ENCODE results near the gene LAG3.

Gene LAG3

DNA sequence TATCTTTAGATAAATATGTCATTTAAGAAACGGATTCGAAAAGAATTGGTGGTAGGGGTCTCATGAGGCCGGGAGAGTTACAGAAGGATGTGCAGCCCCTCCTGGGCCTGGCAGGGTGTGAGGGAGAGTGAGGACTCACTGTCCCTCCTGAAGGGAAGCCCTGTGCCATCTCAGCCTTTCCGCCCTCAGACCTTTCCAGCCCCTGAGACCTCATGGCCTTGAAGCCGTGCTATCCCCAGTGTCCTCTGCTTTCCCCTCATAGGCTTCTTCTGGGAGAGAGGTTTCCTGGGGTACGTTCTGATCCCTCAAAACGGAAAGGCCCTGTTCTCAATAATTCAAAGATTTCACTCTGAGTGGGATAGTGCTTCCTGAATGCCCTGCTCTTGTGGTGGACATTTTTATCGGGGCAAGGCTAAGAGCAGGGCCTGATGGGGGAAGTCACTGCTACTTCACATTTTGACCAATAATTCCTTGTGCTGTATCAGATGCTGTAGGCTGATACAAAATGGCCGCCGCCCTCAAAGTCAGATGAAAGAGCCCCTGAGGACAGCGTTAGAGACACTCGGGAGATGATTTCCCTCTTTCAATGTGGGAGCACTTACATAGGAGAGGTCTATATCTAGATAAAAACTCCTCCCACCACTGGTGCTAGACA lies 18.3 kb downstream of the LAG3 start:
- DNase-seq (ENCODE audit: low read depth in 3 of 3): no peak

DNA sequence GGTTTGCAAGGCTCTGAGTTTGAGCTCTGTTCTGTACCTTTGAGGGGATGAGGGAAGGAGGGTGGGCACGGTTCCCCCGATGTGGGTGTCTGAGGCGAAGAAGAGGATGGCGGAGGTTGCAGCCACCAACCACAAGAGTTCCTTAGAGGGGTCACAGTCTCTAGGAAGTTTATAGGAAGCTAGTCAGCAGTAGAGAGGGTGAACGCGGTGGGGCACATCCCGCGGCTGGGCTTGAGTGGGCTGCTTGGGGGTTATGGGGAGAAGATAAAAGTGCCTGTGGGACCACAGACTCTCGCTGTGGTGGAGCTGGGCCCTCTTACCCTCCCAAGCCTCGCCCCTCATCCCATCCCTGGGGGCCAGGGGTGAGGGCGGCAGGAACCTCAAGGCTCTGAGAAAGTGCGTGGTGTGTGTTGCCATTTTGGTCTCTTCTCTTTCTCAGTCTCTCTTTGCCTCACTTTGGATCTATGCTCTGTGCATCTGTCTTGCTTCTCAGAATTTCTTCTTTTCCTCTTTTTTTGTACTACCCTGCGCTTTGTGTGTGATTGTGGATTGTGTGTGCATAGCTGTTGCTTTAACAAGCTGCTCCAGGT lies 19.7 kb downstream of the LAG3 start:
- no peak for DNase-seq (ENCODE audit: low read depth in 3 of 3)

DNA sequence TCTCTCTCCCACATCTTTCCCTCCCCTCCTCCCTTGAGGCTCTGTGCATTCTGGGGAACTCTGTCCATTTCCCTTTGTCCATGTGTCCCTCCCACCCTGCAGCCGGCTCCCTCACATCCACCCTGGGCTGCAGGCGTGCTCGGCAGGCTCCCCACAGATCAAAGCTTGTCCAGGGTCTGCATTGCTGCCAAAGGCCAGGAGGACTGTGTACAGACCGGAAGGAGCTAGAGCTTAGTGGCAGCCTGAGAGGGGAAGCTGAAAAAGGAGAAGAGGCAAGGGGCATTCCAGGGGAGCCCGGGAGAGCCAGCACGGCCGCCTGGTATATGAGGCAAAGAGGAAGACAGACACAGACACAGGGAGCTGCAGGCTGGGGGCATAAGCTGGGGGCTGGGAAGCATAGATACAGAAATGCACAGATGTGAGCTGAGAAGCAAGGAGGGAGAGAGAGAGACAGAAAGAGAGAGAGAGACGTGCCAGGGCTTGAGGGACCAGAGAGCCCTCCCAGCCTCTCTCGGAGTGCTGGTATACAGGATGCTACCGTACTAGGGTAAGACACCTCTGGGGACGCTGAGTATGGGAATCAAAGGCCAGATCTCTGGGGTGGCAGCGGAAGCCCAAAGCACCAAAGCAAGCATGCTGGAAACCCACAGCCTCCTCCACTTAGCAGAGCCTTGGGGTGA lies 20.3 kb downstream of the LAG3 start:
- no peak for DNase-seq (ENCODE audit: low read depth in 3 of 3)

DNA sequence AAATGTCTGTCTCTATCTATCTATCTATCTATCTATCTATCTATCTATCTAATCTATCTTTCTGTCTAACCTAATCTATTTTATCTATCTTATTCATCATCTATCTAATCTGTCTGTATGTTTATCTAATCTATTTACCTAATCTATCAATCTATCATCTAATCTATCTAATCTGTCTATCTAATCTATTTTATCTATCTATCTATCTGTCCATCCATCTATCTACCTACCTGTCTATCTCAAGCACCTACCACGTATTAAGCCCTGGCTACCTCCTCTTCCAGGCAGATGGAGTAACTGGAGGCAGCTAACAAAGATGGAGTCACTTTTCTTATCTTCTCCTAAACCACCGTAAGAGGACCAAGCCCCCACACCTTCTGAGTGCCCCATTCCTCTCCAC lies 22.8 kb downstream of the LAG3 start:
- no peak for DNase-seq (ENCODE audit: low read depth in 3 of 3)

DNA sequence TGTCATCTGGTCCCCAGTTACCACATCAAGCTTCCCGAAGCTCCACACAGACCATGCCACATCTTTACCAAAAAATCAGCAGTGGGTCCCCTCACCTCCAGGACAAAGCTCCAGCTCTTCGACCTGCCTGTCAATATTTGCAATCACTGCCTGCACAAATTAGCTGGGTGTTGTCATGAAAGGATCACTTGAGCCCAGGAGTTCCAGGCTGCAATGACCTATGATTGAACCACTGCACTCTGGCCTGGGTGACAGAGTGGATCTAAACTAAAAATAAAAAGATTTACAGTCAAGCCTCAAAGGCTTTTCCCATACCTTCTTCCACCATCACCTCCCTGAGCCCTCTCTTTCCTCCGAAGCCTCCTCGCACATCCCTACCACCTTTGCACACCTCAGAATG lies 24.3 kb downstream of the LAG3 start:
- no peak for DNase-seq (ENCODE audit: low read depth in 3 of 3)

DNA sequence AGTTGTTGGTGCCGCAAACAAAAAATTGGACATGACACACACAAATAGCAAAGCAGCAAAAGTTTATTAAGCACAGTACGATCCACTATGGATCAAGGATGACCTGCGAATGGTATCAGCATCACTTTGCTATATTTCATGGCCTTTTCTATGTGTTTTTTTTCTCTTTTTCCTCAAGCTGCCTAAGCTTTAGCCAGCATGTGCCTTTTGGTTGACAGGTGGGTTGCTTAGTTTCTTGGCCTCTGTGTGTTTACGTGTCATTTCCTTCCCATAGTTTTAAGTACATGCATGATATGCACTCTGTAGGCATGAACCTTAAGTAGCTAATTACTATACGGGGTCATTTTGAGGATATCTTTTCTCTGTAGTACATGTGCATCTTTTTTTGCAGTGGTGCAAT lies 26.8 kb downstream of the LAG3 start:
- no peak for DNase-seq (ENCODE audit: low read depth in 3 of 3)

DNA sequence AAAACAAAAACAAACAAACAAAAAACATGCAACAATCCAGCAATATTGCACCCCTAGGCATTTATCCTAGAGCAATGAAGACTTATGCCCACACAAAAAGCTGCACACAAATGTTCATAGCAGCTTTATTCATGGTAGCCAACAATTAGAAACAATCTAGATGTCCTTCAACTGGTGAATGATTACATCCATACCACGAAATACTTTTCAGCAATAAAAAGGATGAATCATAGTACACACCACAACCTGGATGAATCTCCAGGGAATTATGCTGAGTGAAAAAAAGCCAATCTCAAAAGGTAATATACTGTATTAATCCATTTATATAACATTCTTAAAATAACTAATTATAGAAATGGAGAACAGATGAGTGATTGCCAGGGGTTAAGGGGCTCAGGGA lies 34.9 kb downstream of the LAG3 start:
- DNase-seq (ENCODE audit: low read depth in 3 of 3): no peak

DNA sequence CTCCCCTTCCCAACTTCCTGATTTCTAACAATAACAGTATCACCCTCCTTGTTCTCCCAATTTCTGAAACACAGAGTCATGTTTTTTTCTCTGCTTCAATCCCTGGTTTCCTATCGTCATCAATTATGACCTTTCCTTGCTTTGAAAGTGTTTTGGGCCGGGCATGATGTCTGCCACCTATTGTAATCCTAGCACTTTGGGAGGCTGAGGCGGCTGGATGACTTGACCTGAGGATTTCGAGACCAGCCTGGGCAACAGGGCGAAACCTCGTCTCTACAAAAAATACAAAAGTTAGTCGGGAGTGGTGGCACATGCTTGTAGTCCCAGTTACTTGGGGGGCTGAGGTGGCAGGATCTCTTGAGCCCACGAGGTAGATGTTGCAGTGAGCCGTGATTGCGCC lies 36.7 kb downstream of the LAG3 start:
- DNase-seq (ENCODE audit: low read depth in 3 of 3): no peak

DNA sequence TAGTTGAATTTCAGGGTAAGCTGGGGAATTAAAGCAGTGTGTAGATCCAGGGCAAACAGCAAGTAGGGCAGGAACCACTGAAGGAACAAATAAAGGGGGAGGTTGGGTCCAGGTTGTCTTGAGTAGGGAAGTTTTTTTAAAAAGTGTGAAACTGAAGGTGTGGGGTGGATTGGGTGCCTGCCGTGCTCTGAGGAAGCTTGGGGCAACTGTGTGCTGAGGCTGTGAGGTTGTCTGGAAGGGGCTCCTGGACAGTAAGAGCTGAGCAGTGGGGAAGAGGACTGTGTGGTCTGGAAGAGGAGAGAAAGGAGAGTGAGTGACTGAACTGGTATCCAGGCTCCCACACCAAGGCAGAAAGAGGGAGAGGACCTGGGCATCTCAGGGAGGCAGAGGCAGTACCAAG lies 38.4 kb downstream of the LAG3 start:
- no peak for DNase-seq (ENCODE audit: low read depth in 3 of 3)

DNA sequence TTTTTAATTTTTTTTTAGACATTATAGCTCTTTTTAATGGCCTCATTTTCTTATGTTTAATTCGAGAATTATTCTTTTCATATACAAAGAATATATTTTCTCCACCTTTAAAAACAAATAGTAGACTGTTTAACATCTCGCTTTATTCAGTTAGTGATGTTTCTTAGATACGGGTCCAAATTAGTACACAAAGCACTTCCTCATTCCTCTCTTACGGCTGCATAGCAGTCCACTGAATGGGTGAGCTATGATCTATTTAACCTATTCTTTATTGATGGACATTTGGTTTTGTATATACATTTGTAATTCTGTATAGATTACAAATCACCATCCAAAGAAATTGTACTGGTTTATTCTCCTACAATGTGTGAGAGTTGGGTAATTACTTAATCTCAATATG lies 41.0 kb downstream of the LAG3 start:
- no peak for DNase-seq (ENCODE audit: low read depth in 3 of 3)

DNA sequence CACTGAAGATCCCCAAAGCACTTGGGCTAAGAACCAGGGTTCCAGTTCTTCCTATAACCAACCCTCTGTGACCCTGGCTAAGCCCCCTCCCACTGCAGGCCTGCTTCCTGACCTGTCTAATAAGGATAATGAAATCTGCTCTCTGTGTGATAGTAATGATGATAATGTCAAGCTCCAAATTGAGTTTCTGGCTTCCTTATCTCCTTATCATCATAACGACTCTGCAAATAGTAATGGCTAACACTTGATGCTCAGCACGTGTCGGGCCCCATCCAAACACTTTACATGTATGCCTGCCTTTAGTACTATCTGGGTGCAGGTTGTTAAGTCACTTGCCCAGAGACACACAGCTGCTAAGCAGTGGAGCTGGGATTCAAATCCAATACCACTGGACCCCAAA lies 44.3 kb downstream of the LAG3 start:
- no peak for DNase-seq (ENCODE audit: low read depth in 3 of 3)

DNA sequence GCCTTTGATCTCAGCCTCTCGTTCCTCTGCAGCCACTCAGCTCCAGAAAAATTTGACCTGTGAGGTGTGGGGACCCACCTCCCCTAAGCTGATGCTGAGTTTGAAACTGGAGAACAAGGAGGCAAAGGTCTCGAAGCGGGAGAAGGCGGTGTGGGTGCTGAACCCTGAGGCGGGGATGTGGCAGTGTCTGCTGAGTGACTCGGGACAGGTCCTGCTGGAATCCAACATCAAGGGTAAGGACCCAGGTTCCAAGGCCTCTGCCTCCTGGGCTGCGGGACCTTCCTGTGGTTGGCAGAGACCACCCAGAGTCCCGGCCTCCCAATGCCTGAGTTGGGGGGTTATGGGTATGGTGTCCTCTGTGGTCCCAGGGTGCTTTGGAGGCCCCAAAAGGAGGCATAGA lies 44.8 kb downstream of the LAG3 start:
- no peak for DNase-seq (ENCODE audit: low read depth in 3 of 3)

DNA sequence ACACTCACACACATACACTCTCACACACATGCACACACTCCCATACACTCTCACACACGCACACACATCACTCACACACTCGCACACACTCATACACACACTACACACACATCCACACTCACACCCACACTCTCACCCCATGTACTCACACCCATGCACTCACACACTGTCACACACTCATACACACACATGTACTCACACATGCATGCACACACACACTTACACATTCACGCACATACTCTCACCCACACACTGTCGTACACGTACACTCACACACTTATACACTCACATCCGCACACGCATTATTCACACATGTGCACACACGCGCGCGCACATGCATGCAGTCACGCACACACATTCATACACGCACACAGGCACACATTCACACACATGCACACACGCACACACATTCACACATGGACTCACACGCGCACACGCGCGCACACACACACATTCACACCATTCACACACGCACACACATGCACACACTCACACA lies 45.4 kb downstream of the LAG3 start:
- DNase-seq (ENCODE audit: low read depth in 3 of 3): no peak

DNA sequence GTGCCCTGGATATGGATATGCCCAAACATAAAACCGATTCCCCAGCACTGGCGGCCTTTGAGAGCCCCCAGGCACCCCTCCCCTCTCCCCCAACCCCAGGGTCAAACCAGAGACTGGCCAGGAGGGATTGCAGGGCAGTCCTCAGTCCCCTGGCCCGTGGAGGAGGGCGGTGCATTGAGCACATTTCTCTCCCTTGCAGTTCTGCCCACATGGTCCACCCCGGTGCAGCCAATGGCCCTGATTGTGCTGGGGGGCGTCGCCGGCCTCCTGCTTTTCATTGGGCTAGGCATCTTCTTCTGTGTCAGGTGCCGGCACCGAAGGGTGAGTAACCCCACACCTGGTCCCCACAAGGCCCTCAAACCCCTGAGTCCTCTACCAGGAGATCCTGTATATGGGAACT lies 45.9 kb downstream of the LAG3 start:
- DNase-seq (ENCODE audit: low read depth in 3 of 3): no peak

DNA sequence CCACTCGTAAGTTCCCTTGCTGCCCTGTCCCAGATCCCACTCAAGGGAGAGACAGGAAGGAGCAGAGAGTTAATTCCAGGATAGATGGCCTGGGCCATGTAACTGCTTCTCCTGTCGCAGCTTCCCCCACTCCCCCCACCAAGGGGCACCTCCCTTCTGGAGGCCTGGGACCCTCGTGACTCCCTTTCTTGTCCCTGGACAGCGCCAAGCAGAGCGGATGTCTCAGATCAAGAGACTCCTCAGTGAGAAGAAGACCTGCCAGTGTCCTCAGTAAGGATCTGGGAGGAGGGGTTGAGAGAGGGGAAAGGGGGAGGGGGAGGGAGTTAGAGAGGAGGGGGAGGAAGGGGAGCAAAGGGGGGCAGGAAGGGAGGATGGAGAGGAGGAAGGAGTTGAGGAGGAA lies 46.3 kb downstream of the LAG3 start:
- no peak for DNase-seq (ENCODE audit: low read depth in 3 of 3)

DNA sequence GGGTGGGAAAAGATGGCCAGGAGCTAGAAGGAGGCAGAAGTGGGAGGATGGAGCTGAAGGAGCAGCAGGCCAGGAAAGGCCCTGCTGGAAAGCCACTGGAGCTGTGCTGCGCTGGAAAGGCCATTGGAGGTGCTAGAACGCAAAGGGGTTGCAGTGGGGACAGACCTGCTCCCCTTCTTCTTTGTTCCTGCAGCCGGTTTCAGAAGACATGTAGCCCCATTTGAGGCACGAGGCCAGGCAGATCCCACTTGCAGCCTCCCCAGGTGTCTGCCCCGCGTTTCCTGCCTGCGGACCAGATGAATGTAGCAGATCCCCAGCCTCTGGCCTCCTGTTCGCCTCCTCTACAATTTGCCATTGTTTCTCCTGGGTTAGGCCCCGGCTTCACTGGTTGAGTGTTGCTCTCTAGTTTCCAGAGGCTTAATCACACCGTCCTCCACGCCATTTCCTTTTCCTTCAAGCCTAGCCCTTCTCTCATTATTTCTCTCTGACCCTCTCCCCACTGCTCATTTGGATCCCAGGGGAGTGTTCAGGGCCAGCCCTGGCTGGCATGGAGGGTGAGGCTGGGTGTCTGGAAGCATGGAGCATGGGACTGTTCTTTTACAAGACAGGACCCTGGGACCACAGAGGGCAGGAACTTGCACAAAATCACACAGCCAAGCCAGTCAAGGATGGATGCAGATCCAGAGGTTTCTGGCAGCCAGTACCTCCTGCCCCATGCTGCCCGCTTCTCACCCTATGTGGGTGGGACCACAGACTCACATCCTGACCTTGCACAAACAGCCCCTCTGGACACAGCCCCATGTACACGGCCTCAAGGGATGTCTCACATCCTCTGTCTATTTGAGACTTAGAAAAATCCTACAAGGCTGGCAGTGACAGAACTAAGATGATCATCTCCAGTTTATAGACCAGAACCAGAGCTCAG lies 47.0 kb downstream of the LAG3 start:
- no peak for DNase-seq (ENCODE audit: low read depth in 3 of 3)

DNA sequence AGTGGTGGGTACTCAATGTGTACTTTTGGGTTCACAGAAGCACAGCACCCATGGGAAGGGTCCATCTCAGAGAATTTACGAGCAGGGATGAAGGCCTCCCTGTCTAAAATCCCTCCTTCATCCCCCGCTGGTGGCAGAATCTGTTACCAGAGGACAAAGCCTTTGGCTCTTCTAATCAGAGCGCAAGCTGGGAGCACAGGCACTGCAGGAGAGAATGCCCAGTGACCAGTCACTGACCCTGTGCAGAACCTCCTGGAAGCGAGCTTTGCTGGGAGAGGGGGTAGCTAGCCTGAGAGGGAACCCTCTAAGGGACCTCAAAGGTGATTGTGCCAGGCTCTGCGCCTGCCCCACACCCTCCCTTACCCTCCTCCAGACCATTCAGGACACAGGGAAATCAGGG lies 47.8 kb downstream of the LAG3 start:
- no peak for DNase-seq (ENCODE audit: low read depth in 3 of 3)

DNA sequence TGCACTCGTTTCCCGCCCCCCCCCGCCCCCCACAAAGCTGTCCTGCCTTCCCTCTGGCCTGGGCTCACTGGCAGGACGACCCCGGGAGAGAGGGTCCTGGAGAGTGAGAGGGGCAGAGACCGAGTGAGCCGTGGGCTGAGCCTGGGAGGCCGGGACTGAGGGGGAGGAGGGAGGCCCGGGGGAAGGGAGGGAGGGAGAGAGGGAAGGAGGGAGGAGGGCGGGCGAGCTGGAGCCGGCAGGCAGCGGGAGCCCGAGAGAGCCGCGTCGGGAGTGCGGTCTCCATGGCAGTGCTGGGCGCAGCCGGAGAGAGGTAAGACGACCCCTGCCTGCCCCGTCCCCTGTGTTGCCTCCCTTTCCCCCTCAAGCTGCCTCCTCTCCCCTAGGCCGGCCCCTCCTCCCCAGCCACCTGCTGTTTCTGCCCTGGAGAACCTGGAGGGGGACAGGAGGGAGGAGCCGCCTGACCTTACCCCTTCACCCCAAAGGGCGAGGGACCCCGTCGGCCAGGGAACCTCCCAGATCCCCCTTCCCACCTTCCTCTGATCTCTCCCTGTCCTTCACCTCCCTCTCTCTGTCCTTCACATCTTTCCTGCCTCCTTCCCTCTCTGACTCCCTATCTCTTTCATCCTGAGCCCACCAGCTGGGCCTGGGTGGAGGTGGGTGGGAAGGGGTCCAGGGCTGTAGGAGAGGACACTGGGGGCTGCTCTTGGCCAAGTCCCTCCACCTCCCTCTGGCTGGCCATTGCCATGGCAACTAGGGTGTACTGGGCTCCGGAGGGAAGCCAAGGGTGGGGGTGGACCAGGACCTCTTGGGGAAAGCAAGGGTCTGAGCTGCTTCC lies 49.5 kb downstream of the LAG3 start, which contains the start of gene GPR162:
Gene GPR162 (plus strand): TSS at position 231 of the 835 bp plus-strand sequence. CDS start 2,078 bp downstream, outside the sequence.
- no peak for DNase-seq (ENCODE audit: low read depth in 3 of 3)

DNA sequence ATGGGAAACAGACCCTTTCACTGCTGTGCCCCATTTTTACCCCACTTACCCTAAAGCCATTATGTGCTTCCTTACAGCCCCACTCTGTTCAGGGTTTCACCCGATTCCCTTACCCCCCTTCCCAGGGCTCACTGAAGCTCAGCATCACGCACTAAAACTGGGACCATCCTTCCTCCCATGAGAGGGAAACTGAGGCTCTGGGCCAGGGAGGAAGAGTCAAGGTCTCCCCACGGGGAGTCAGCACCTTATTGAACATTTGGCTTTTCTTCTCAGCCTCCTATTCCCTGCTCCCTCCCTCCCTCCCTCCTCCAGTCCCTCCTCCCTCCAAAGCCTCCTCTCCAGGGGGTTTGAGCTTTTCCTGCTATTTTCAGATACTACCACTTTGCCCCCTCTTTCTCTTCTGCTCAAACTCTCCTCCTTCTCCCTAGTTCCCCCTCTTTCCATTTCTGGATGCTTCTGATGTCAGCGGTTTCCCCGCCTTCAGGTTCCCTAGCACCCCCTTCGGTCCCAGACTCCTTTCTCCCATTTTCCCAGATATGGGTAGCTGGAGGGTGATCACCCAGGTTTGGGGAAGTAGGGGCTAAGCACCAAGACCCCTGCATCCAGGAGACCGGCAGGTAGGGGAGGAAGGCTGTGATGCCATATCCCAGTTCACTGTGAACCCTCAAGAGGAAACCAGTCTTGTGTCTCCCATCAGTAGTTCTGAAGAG lies 50.3 kb downstream of the LAG3 start:
- no peak for DNase-seq (ENCODE audit: low read depth in 3 of 3)
